Dendritic cell treated with granulocyte-macrophage colony-stimulating factor and Interleukin-4, amounts not matched to agents 40 ng/mL and 50 ng/mL, for 4 days (primary cell): ENCODE measurements around the gene ARHGAP5.

ENCODE experiments used
- H3K27ac Mint-ChIP-seq: one replicate; pipeline ENCODE4 v1.8.0; 2022; ENCODE audit warnings: mild to moderate bottlenecking, mixed read lengths
- H3K27me3 Mint-ChIP-seq: one replicate; pipeline ENCODE4 v1.8.0; 2022; ENCODE audit warnings: mild to moderate bottlenecking, mixed read lengths
- H3K36me3 Mint-ChIP-seq: one replicate; pipeline ENCODE4 v1.8.0; 2022; ENCODE audit warnings: low read depth, mixed read lengths
- H3K4me1 Mint-ChIP-seq: one replicate; pipeline ENCODE4 v1.8.0; 2022; ENCODE audit warnings: low read depth, mixed read lengths
- H3K4me3 Mint-ChIP-seq: one replicate; pipeline ENCODE4 v1.8.0; 2022; ENCODE audit warnings: mild to moderate bottlenecking, moderate library complexity, mixed read lengths
- H3K9me3 Mint-ChIP-seq: one replicate; pipeline ENCODE4 v1.8.0; 2022; ENCODE audit warnings: mixed read lengths
- intact Hi-C: fragments of 100-400 bp; cut with micrococcal nuclease; formaldehyde crosslinking; loops from one replicate; pipeline ENCODE4 v1.15.0; 2022

Gene ARHGAP5

GRCh38 chr14:32205984-32206383 is 128.9 kb downstream of the ARHGAP5 start:
- Mint-ChIP-seq H3K27ac (peak overlapping the region; percentile 1), H3K27me3 (peaks cover 70% of the 10 kb centered on the region), H3K9me3 (no peaks in the 10 kb centered on the region), H3K4me3 (no peak overlapping the region), H3K36me3 (no peaks in the 10 kb centered on the region), H3K4me1 (peaks cover 36% of the 10 kb centered on the region)
- intact Hi-C loops: loop anchor here (10.0 kb wide), 1 partner anchor 161 kb away; no protein-coding TSS in a partner anchor

- Mint-ChIP-seq H3K9me3 (no peaks in the 10 kb centered on the region), H3K27me3 (peaks cover 65% of the 10 kb centered on the region), H3K27ac (peak overlapping the region; percentile 1), H3K4me1 (peaks cover 31% of the 10 kb centered on the region), H3K4me3 (no peak overlapping the region), H3K36me3 (no peaks in the 10 kb centered on the region)
- intact Hi-C loops: loop anchor here (10.0 kb wide), 1 partner anchor 162 kb away; no protein-coding TSS in a partner anchor
Measured at GRCh38 chr14:32206552-32206951, 129.4 kb downstream of the ARHGAP5 start.

GRCh38 chr14:32208490-32208889 is 131.4 kb downstream of the ARHGAP5 start:
- Mint-ChIP-seq H3K36me3 (no peaks in the 10 kb centered on the region), H3K9me3 (no peaks in the 10 kb centered on the region), H3K27me3 (peaks cover 48% of the 10 kb centered on the region), H3K27ac (no peak overlapping the region), H3K4me3 (no peak overlapping the region), H3K4me1 (peaks cover 23% of the 10 kb centered on the region)
- intact Hi-C loops: loop anchor here (10.0 kb wide), 1 partner anchor 164 kb away; no protein-coding TSS in a partner anchor
